ENCODE measurements around the gene RBBP7.
A peak's percentile ranks its signal among the peaks of the same experiment; 100 is the strongest.

The RBBP7 gene

GRCh38 chrX:16825264-16826035, 44.7 kb downstream of the RBBP7 start:
- ATAC-seq: no peak

- peak; percentile 78 to 80 for ATAC-seq
Observed at GRCh38 chrX:16822723-16823122, 47.4 kb downstream of the RBBP7 start.

DNA sequence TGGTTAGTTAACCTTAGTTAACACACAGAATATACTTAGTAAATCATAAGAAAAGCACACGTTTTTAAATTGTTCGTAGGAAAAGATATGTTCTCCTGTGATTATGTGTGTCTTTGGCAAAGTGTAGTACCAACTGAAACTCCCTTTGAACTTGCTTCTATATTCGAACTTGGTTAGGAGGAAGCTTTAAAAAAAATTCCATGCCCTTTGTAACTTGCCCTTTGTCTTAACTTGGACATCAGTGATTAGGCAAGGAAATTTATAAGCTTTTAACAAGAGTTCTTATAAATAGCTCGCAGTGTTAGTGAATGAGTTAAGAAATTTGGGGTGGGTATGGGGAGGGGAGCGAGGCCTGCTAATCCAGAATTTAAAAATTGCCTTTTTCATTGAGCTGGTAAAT, 50.5 kb downstream of the RBBP7 start:
- no peak for ATAC-seq

DNA sequence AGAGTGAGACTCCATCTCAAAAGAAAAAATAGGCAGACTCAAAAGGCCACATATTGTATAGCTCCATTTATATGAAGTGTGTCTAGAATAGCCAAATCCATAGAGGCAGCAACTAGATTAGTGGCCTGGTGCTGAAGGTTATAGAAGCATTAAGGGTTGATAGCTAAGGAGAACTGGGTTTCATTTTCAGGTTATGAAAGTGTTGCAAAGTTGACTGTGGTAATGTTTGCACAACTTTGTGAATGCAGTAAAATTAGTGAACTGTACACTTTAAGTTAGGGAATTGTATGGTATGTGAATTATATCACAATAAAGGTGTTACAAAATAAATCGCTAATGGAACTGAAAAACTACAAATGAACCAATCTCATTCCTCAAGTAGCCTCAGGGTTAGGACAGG, 55.6 kb downstream of the RBBP7 start:
- ATAC-seq: no peak

DNA sequence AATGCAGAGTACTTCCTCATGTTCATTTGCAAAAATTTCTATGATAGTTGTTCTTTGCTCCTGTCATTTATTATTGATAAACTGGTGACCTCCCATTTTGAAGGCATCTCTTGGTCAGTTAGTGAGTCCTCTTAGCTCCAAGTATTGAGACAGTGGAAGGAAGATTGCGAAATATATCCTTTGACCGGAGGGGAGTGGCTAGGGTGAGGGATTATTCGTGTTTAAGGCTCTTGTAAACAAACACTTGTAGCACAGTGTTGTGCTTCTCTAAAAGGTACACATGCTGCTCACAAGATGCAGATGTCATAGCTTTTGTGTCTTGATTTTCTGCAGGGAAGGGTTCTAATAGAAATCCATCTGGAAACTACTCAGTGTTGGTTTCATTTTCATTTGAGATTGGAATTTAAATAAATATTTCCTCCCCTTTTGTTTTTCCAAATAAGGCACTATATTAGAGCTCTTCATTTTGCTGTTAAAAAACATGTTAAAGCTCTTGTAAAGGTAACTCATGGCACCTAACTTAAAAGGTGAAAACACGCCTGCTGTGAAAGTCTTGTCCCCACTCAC, 62.1 kb downstream of the RBBP7 start:
- no peak for ATAC-seq

DNA sequence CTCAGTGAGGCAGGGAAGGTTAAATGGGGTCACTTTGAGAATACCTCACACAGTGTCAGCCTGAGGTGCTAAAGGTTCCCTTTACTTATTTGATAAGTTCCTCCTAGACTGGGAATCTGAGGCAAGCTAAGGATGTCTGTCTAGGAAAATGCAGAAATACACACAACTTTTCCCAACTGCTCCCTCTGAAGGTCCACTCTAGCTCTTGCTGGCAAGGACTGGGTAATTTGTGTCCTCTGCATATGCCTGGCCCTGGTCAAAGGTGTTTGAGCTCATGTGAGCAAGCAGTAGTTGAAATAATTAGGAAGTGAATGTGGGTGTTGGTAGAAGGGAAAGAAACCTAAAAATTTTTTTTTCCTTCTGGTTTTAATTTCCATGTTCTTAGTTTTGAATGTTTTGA, 62.6 kb downstream of the RBBP7 start:
- ATAC-seq: no peak

GRCh38 chrX:16804923-16805464, 65.2 kb downstream of the RBBP7 start:
- no peak for ATAC-seq

DNA sequence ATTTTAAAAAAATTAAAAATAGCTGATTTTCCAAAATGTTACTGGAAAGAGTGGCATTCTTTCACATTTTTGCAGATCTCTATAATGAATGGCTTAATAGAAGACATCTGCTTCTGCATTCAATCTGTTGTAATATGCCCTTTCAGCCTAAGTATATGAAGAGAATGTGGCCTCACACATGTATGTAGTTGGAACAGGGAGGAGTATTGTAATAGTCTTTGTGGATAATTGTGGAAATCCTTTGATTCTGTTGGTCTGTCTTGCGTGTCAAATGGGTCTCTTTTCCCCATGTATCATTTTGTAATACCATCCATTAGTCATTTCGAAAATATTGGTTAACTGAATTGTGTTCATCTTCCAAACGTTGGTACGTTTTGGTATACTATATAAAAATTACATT, 72.3 kb downstream of the RBBP7 start:
- no peak for ATAC-seq

DNA sequence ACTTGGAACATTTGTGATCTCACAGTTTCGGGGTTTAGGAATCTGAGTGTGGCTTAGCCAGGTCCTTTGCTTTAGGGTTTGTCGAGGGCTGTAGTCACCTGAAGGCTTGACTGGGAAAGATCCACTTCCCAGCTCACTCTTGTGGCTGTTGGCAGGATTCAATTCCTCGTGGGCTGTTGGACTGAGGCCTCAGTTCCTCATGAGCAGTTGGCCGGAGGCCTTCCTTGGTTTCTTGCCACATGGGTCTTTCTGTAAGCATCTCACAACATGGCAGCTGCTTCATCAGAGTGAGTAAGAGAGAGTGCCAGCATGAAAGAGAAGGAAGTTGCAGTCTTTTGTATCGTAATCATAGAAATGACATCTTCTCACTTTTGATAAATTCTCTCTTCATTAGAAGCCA, 72.8 kb downstream of the RBBP7 start:
- ATAC-seq: no peak

GRCh38 chrX:16796298-16796697, 73.9 kb downstream of the RBBP7 start:
- ATAC-seq: no peak
